Calu3 (cell line): ENCODE measurements around the gene LRBA. TPM values are rescaled to one million over a fixed set of nuclear protein-coding genes. Genes with fewer than 3 reads are reported as not detected.
"Not testable (repeated sequence)": the region's sequence is repeated elsewhere in the genome, so short reads cannot be mapped to it uniquely, and the experiment has no call there.

Source experiments
- Bru-seq: library from RNA; stranded (reverse); fragments of 400-500 nt; gene quantifications from one replicate; lab custom pipeline; 2021; lab: Mats Ljungman, UMichigan
- BruChase-seq, 2 experiments: library from RNA; stranded (reverse); fragments of 400-500 nt; gene quantifications; one replicate each; lab custom pipeline; 2021; lab: Mats Ljungman, UMichigan
- BruUV-seq: library from RNA; stranded (reverse); fragments of 400-500 nt; replicated peaks from 2 replicates; lab custom pipeline; 2021; lab: Mats Ljungman, UMichigan
- CTCF ChIA-PET: fragments of 300-600 bp; sonication (Branson Sonifier 250); formaldehyde crosslinking; loops from one replicate; lab custom pipeline; 2022; ENCODE audit warnings: antibody characterized with exemption; lab: Charles Lee
- DNase-seq: peaks from one replicate; pipeline ENCODE4 v3.0.0; 2022
- H3K27ac Mint-ChIP-seq: one replicate; pipeline ENCODE4 v1.8.0; 2022; ENCODE audit warnings: mixed read lengths; ENCODE audit not compliant: unreplicated experiment
- H3K27me3 Mint-ChIP-seq: one replicate; pipeline ENCODE4 v1.8.0; 2022; ENCODE audit warnings: mixed read lengths; ENCODE audit not compliant: unreplicated experiment
- H3K36me3 Mint-ChIP-seq: one replicate; pipeline ENCODE4 v1.8.0; 2022; ENCODE audit warnings: mild to moderate bottlenecking, moderate library complexity, mixed read lengths; ENCODE audit not compliant: insufficient read depth, unreplicated experiment
- H3K4me1 Mint-ChIP-seq: one replicate; pipeline ENCODE4 v1.8.0; 2022; ENCODE audit warnings: mild to moderate bottlenecking, low read depth, mixed read lengths; ENCODE audit not compliant: unreplicated experiment
- H3K4me3 Mint-ChIP-seq: one replicate; pipeline ENCODE4 v1.8.0; 2022; ENCODE audit warnings: mild to moderate bottlenecking, low read depth, moderate library complexity, mixed read lengths; ENCODE audit not compliant: unreplicated experiment
- H3K9me3 Mint-ChIP-seq: one replicate; pipeline ENCODE4 v1.8.0; 2022; ENCODE audit warnings: low read depth, mixed read lengths; ENCODE audit not compliant: unreplicated experiment
- CTCF ChIP-seq: fragments of 200-600 bp; IDR thresholded peaks from one replicate; pipeline ENCODE4 v1.8.0; 2022; ENCODE audit warnings: antibody characterized with exemption; ENCODE audit not compliant: unreplicated experiment
- intact Hi-C: fragments of 100-400 bp; cut with micrococcal nuclease; formaldehyde crosslinking; loops from one replicate; pipeline ENCODE4 v1.10.0; 2022; ENCODE audit not compliant: unreplicated experiment
- long read RNA-seq: library from polyadenylated mRNA; stranded (forward); transcript quantifications from one replicate; pipeline ENCODE4 v2.0.0, GENCODE V29; 2022
- total RNA-seq: library from RNA; stranded (reverse); gene quantifications from 2 replicates; pipeline ENCODE4 v1.2.3, GENCODE V29; 2022

LRBA gene, protein sequence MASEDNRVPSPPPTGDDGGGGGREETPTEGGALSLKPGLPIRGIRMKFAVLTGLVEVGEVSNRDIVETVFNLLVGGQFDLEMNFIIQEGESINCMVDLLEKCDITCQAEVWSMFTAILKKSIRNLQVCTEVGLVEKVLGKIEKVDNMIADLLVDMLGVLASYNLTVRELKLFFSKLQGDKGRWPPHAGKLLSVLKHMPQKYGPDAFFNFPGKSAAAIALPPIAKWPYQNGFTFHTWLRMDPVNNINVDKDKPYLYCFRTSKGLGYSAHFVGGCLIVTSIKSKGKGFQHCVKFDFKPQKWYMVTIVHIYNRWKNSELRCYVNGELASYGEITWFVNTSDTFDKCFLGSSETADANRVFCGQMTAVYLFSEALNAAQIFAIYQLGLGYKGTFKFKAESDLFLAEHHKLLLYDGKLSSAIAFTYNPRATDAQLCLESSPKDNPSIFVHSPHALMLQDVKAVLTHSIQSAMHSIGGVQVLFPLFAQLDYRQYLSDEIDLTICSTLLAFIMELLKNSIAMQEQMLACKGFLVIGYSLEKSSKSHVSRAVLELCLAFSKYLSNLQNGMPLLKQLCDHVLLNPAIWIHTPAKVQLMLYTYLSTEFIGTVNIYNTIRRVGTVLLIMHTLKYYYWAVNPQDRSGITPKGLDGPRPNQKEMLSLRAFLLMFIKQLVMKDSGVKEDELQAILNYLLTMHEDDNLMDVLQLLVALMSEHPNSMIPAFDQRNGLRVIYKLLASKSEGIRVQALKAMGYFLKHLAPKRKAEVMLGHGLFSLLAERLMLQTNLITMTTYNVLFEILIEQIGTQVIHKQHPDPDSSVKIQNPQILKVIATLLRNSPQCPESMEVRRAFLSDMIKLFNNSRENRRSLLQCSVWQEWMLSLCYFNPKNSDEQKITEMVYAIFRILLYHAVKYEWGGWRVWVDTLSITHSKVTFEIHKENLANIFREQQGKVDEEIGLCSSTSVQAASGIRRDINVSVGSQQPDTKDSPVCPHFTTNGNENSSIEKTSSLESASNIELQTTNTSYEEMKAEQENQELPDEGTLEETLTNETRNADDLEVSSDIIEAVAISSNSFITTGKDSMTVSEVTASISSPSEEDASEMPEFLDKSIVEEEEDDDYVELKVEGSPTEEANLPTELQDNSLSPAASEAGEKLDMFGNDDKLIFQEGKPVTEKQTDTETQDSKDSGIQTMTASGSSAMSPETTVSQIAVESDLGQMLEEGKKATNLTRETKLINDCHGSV (N-terminal part only)
- total RNA-seq (42.7 and 49.0 TPM in 2 replicates), Bru-seq, nascent RNA (percentile 84 among the genes with signal in this experiment), BruChase-seq, experiment 1, labeled RNA remaining after a 6-hour chase (percentile 66 among the genes with signal in this experiment), BruChase-seq, experiment 2, labeled RNA remaining after a 2-hour chase (percentile 65 among the genes with signal in this experiment)
- long read RNA-seq, partial matches to known transcripts = 0 of 7 reads
- long read RNA-seq, other reads (novel, unspliced or antisense) = 7 of 7 reads

- Mint-ChIP-seq H3K36me3 (peaks cover 44% of the 10 kb centered on the region), H3K9me3 (no peaks in the 10 kb centered on the region), H3K4me3 (peak within 1 kb of the TSS; percentile 85), H3K27me3 (no peaks in the 10 kb centered on the region), H3K27ac (peak within 1 kb of the TSS; percentile 82), H3K4me1 (no peaks in the 10 kb centered on the region)
- TF ChIP-seq CTCF = no peak
- DNase-seq = peak; percentile 88
- CTCF ChIA-PET = interaction anchor here (0.6 kb wide), 1 partner anchor 14 kb away, joined by 3 read pairs; no protein-coding TSS in a partner anchor
- BruUV-seq = TSS peak; percentile 82
- intact Hi-C loops = loop anchor here (2.0 kb wide), 1 partner anchor 86 kb away; no protein-coding TSS in a partner anchor
Measured at GRCh38 chr4:151014521-151015458, at the start of gene LRBA. Gene LRBA, minus strand, starts transcription at chr4:151015284. Its CDS starts 642 bp downstream, at chr4:151014642.

DNA sequence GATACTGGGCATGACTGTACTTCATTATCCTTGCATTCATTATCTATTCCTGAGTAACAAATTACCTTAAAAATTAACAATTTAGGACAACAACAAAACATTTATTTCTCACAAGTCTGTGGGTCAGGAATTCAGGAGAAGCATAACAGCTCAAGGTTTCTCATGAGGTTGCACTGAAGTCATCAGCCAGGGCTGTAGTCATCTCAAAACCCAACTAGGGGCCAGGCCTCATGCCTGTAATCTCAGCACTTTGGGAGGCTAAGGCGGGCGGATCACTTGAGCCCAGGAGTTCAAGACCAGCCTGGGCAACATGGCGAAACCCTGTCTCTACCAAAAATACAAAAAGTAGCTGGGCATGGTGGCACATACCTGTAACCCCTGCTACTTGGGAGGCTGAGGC, 48.1 kb upstream of the LRBA start:
- H3K4me3 Mint-ChIP-seq, intact Hi-C loops, H3K4me1 Mint-ChIP-seq, DNase-seq, H3K9me3 Mint-ChIP-seq, H3K36me3 Mint-ChIP-seq, H3K27me3 Mint-ChIP-seq, H3K27ac Mint-ChIP-seq, BruUV-seq, CTCF ChIA-PET: not testable (repeated sequence)

DNA sequence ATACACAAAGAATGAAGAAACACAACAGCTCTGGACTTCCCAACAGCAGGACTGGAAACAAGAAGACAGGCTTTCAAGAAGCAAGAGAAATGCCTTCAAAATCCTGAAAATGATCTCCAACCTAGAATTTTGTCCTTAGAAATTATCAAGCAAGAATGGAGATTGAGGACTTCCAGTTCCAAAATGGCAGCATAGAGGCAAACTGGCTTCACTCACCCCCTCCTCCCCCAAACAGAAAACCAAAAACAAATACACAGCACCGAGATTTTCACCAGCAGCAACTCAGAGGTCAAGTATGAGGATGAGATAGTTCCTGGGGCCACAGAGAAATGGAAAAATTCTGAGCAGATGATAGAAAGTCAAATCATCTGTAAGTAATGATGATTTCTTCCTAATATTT, 40.5 kb upstream of the LRBA start:
- Mint-ChIP-seq H3K4me3 (no peak overlapping the region), H3K27me3 (no peaks in the 10 kb centered on the region), H3K9me3 (no peaks in the 10 kb centered on the region), H3K36me3 (no peaks in the 10 kb centered on the region), H3K27ac (no peak overlapping the region), H3K4me1 (no peaks in the 10 kb centered on the region)
- CTCF ChIA-PET = no interaction called here
- no peak for TF ChIP-seq CTCF
- no TSS peak for BruUV-seq
- no peak for DNase-seq
- intact Hi-C loops = no loop called here

DNA sequence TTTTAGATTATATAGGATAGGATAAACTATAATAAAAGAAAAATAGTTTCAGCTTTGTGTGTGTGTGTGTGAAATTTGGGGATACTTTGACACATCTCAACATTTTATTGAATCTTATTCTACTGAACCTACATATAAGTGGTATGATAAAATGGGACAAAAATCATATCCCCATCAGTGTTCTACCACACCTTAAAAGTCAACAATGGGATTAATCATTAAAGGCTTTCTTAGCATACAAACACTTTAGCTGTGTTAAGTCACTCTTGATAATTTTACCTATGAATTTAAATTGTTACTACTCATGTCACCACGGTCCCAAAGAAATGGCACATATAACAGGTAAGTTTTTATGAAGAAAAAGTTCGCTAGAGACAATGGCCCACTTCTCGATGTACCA, 37.7 kb upstream of the LRBA start:
- no peaks in the 10 kb centered on the region for H3K9me3 Mint-ChIP-seq
- H3K27ac Mint-ChIP-seq = no peak overlapping the region
- no peaks in the 10 kb centered on the region for H3K36me3 Mint-ChIP-seq
- TF ChIP-seq CTCF = no peak
- no peaks in the 10 kb centered on the region for H3K27me3 Mint-ChIP-seq
- intact Hi-C loops = no loop called here
- H3K4me3 Mint-ChIP-seq = no peak overlapping the region
- no TSS peak for BruUV-seq
- H3K4me1 Mint-ChIP-seq = no peaks in the 10 kb centered on the region
- no peak for DNase-seq
- CTCF ChIA-PET = no interaction called here
